K562 (cell line): ENCODE data around the gene PRKAR1B. TPM values are rescaled to one million over a fixed set of nuclear protein-coding genes. Genes with fewer than 3 reads are reported as not detected.
A peak's percentile ranks its signal among the peaks of the same experiment; 100 is the strongest.

Source experiments
- ARNT ChIP-seq, 2 experiments: fragments of 450-650 bp; IDR thresholded peaks; 2 replicates each; pipeline ENCODE4 v1.6.1; 2016; ENCODE audit warnings: mild to moderate bottlenecking in 1 of 2
- ATF1 ChIP-seq, 2 experiments: fragments of 450-650 bp in 1 of 2; IDR thresholded peaks; 2 replicates each; pipeline ENCODE4 v1.6.1; 2016; ENCODE audit warnings: missing compliant biosample characterization in 1 of 2, missing genetic modification characterization in 1 of 2
- CXXC5 ChIP-seq: fragments of 250-450 bp; sonication (Bioruptor Pico); IDR thresholded peaks from 2 replicates; pipeline ENCODE4 v1.8.0; 2022; ENCODE audit warnings: inconsistent platforms, mild to moderate bottlenecking, moderate library complexity
- HCFC1 ChIP-seq: IDR thresholded peaks from 2 replicates; pipeline ENCODE4 v1.6.1; 2012; ENCODE audit warnings: low read depth, low read length, improper control_type of control experiment
- HLTF ChIP-seq: fragments of 450-650 bp; IDR thresholded peaks from 2 replicates; pipeline ENCODE4 v1.6.1; 2016
- JUN ChIP-seq, 2 experiments: sonication (generic) in 1 of 2; formaldehyde crosslinking in 1 of 2; IDR thresholded peaks; 2 replicates each; pipeline versions ENCODE4 v1.6.1 to v1.8.0; 2012 to 2022; ENCODE audit warnings: borderline replicate concordance in 2 of 2, mild to moderate bottlenecking in 2 of 2, improper control_type of control experiment in 1 of 2, low read depth in 1 of 2, low read length in 1 of 2, missing genetic modification reagents in 1 of 2
- LEF1 ChIP-seq: fragments of 450-650 bp; IDR thresholded peaks from 2 replicates; pipeline ENCODE4 v1.6.1; 2016; ENCODE audit warnings: mild to moderate bottlenecking
- NFIX ChIP-seq: fragments of 250-450 bp; sonication (Bioruptor Pico); IDR thresholded peaks from 2 replicates; pipeline ENCODE4 v1.4.0; 2020; ENCODE audit warnings: low read depth, mild to moderate bottlenecking, moderate library complexity
- PURB ChIP-seq: sonication (generic); formaldehyde crosslinking; IDR thresholded peaks from 2 replicates; pipeline ENCODE4 v1.9.0; 2021; ENCODE audit warnings: low read depth, mild to moderate bottlenecking, missing genetic modification reagents
- RBFOX2 ChIP-seq: fragments of 200-400 bp; formaldehyde crosslinking; IDR thresholded peaks from 2 replicates; pipeline ENCODE4 v1.6.1; 2017; ENCODE audit warnings: low read depth, mild to moderate bottlenecking, low read length, moderate library complexity
- RBM22 ChIP-seq: fragments of 200-400 bp; formaldehyde crosslinking; IDR thresholded peaks from 2 replicates; pipeline ENCODE4 v1.6.1; 2018; ENCODE audit warnings: low read length, low read depth; ENCODE audit not compliant: poor library complexity, severe bottlenecking
- RBM34 ChIP-seq: fragments of 200-400 bp; formaldehyde crosslinking; IDR thresholded peaks from 2 replicates; pipeline ENCODE4 v1.6.1; 2018; ENCODE audit warnings: low read length, borderline replicate concordance; ENCODE audit not compliant: insufficient read depth
- RERE ChIP-seq: sonication (generic); formaldehyde crosslinking; IDR thresholded peaks from 2 replicates; pipeline ENCODE4 v1.8.0; 2023; ENCODE audit warnings: missing genetic modification reagents, mild to moderate bottlenecking, borderline replicate concordance
- SMARCC2 ChIP-seq: fragments of 450-650 bp; IDR thresholded peaks from 2 replicates; pipeline ENCODE4 v1.6.1; 2017; ENCODE audit warnings: antibody characterized with exemption, moderate library complexity, mild to moderate bottlenecking, low read depth
- VEZF1 ChIP-seq: fragments of 200-800 bp; sonication (Bioruptor generic); IDR thresholded peaks from 2 replicates; pipeline ENCODE4 v1.6.1; 2017; ENCODE audit warnings: missing genetic modification characterization, missing compliant biosample characterization
- YY1 ChIP-seq, 3 experiments: IDR thresholded peaks; 2 replicates each; pipeline ENCODE4 v1.6.1; 2011; ENCODE audit warnings: low read length in 2 of 3, mild to moderate bottlenecking in 2 of 3, moderate library complexity in 2 of 3, borderline replicate concordance in 1 of 3, control low read depth in 1 of 3, low read depth in 1 of 3; ENCODE audit not compliant: insufficient read depth in 3 of 3, insufficient replicate concordance in 2 of 3, control insufficient read depth in 1 of 3, insufficient read length in 1 of 3; ENCODE audit errors: extremely low read depth in 1 of 3
- ZNF184 ChIP-seq: sonication (generic); formaldehyde crosslinking; IDR thresholded peaks from 2 replicates; pipeline ENCODE4 v1.5.0; 2020; ENCODE audit warnings: missing genetic modification reagents
- ZNF395 ChIP-seq: fragments of 200-800 bp; sonication (Bioruptor generic); IDR thresholded peaks from 2 replicates; pipeline ENCODE4 v1.6.1; 2017; ENCODE audit warnings: missing genetic modification characterization, missing compliant biosample characterization
- polyA plus RNA-seq, 8 experiments: library from polyadenylated mRNA; depleted of rRNA in 4 of 8; stranded (reverse) in 5 of 8; unstranded in 3 of 8; fragments of >200 nt; fragmentation: Nextera tagmentation in 2 of 8; fragmentation: Illumina TruSeq in 1 of 8; extraction: Ambion mirVana in 2 of 8; extraction: Trizol in 1 of 8; gene quantifications; 2 replicates each; pipeline versions ENCODE4 v1.2.1 to v1.2.3, GENCODE V29; 2011 to 2014; ENCODE audit warnings: inconsistent platforms in 1 of 8, missing spikeins in 1 of 8
- total RNA-seq, 7 experiments: library from RNA; depleted of rRNA in 6 of 7; stranded (reverse); fragments of >200 nt in 6 of 7; fragmentation: Illumina TruSeq in 2 of 7; extraction: Trizol in 2 of 7; gene quantifications; 2 replicates each; pipeline versions ENCODE4 v1.2.1 to v1.2.3, GENCODE V29; 2011 to 2021; ENCODE audit warnings: low replicate concordance in 1 of 7

Gene PRKAR1B
- total and polyA plus RNA-seq, 9 of the 15 experiments (the other 6 are each of a cell fraction or from before 2014, with no cell fraction given) = 0.99 to 30.5 (median 12.7) TPM

GRCh38 chr7:610531-611280 is 116.4 kb downstream of the PRKAR1B start (continued):
- TF ChIP-seq PURB (CRISPR knock-in tag) (no peak), JUN (IDR thresholded peaks at IDR 0.05; ENCODE audit: borderline replicate concordance, low read depth, low read length) (peak; percentile 92), JUN (CRISPR knock-in tag; IDR thresholded peaks at IDR 0.05; ENCODE audit: borderline replicate concordance) (no peak), HCFC1 (no peak), RBM34 (no peak), RBM22 (no peak), RERE (no peak), LEF1 (peak; percentile 69), NFIX (CRISPR knock-in tag) (no peak), SMARCC2 (peak; percentile 45), RBFOX2 (peak; percentile 49), YY1 (IDR thresholded peaks at IDR 0.05; ENCODE audit: borderline replicate concordance in 1 of 3, control insufficient read depth in 1 of 3, extremely low read depth in 1 of 3, insufficient read depth in 3 of 3, insufficient read length in 1 of 3, insufficient replicate concordance in 2 of 3, low read depth in 1 of 3, low read length in 2 of 3) (peak in 1 of 3 experiments; percentile 37), ZNF184 (CRISPR knock-in tag) (no peak), HLTF (no peak), ZNF395 (peak; percentile 95), CXXC5 (CRISPR knock-in tag) (peak; percentile 69; the same call in 1 of the 2 replicates), ARNT (IDR thresholded peaks at IDR 0.05) (peak in 1 of 2 experiments; percentile 45; a peak in 1 of 4 replicates), ATF1 (CRISPR knock-in tag; IDR thresholded peaks at IDR 0.05) (no peak), ATF1 (tag; IDR thresholded peaks at IDR 0.05) (peak; percentile 70), VEZF1 (CRISPR knock-in tag) (peak; percentile 80)
